ENCODE results near the gene HHATL. TPM values are rescaled to one million over a fixed set of nuclear protein-coding genes. Genes with fewer than 3 reads are reported as not detected.

The HHATL gene
- total RNA-seq, 1 donor from 2014 or later: not detected

DNA sequence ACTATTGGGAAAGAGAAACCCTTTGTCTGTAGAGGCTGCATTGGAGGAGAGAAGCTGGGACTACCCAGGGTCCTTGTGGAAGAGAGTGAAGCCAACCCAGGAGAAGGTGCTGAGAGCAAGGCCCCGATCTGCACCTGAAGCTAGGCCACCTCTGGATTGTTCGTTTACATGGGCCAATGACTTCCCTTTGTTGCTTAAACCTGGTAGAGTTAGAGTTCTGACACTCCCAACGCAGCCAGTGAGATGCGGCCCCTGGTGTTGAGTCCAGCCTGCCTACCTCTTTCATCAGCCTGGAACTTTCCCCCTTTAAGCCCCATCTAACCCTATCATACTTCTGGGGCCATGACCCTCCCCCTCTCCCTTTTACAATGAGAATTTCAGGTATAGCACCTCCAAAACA lies 39.7 kb upstream of the HHATL start:
- intact Hi-C loops (cut with micrococcal nuclease): loop anchor here (5.0 kb wide), 2 partner anchors 80 to 180 kb away; no protein-coding TSS in a partner anchor
- DNase-seq (ENCODE audit: low spot score): peak; percentile 1
- H3K27me3 Mint-ChIP-seq (ENCODE audit: low read depth): no peaks in the 10 kb centered on the region

DNA sequence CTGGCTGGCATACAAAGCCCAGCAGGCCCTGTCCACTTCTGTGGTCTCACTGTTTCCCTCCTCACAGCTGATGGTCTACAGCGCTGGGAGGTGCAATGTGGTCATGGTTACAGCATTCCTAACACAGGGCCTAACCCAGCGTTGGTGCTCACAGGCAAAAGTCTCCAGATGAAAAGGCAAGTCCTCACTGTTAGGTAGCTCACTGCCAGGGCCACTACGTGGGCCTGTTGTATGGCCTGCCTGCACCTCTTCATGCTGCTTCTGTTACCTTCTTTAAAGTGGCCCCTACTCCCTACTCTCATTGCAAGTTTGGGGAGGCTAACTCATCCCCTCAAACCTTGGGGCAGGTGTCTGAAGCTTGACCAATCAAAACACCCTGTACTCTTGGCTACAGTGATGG lies 39.2 kb upstream of the HHATL start:
- Mint-ChIP-seq H3K9me3 (no peaks in the 10 kb centered on the region), H3K4me1 (ENCODE audit: low read depth) (peaks cover 4% of the 10 kb centered on the region), H3K27ac (no peak overlapping the region), H3K36me3 (ENCODE audit: low read depth) (no peaks in the 10 kb centered on the region), H3K4me3 (ENCODE audit: low read depth) (no peak overlapping the region), H3K27me3 (ENCODE audit: low read depth) (no peaks in the 10 kb centered on the region)
- intact Hi-C loops (cut with micrococcal nuclease): loop anchor here (5.0 kb wide), 2 partner anchors 79 to 179 kb away; no protein-coding TSS in a partner anchor
- DNase-seq (ENCODE audit: low spot score): no peak

More for the DNA sequence above, 39.7 kb upstream of the HHATL start:
- Mint-ChIP-seq H3K27ac (no peak overlapping the region), H3K36me3 (ENCODE audit: low read depth) (no peaks in the 10 kb centered on the region), H3K9me3 (no peaks in the 10 kb centered on the region), H3K4me3 (ENCODE audit: low read depth) (no peak overlapping the region), H3K4me1 (ENCODE audit: low read depth) (peaks cover 4% of the 10 kb centered on the region)

DNA sequence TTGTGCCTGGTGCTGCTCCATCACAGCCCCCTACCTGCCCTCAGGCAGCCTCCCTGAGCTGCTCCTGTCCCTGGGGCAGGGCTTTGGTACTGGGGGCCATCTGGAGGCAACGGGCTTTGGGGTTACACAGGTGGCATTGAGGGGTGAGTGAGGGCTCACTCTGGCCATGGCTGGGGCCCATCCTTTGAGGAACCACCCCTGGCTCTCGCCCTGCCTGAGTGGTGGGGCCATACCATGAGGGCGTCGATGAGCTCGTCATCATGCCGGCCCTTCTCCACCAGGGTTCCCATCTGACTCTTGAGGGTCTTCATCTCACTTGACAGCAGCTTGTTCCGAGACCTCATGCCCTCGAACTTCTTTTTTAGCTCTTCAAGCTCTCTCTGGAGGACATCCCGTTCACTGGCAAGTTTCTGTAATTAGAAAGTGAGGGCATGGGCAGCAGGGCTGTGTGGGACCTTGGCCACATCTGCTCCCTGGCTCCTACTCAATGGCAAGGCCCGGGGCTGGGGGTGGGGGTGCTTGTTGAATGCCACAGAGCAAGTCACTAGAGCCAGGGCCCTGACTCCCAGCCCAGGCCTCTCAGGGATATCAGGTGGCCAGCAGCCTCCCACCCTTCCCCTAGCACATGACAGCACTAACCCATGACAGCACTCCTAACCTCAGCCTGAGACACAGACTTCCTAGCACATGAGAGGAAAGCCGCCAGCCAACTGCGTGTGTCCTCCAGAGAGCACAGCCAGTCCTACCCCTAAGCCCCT lies 37.0 kb upstream of the HHATL start:
- intact Hi-C loops (cut with micrococcal nuclease): loop anchor here (5.0 kb wide), 2 partner anchors 77 to 177 kb away; no protein-coding TSS in a partner anchor
- H3K36me3 Mint-ChIP-seq (ENCODE audit: low read depth): no peaks in the 10 kb centered on the region
- H3K4me1 Mint-ChIP-seq (ENCODE audit: low read depth): peaks cover 4% of the 10 kb centered on the region
- no peak overlapping the region for H3K4me3 Mint-ChIP-seq (ENCODE audit: low read depth)
- no peak for DNase-seq (ENCODE audit: low spot score)
- no peaks in the 10 kb centered on the region for H3K9me3 Mint-ChIP-seq
- H3K27me3 Mint-ChIP-seq (ENCODE audit: low read depth): no peaks in the 10 kb centered on the region
- no peak overlapping the region for H3K27ac Mint-ChIP-seq

DNA sequence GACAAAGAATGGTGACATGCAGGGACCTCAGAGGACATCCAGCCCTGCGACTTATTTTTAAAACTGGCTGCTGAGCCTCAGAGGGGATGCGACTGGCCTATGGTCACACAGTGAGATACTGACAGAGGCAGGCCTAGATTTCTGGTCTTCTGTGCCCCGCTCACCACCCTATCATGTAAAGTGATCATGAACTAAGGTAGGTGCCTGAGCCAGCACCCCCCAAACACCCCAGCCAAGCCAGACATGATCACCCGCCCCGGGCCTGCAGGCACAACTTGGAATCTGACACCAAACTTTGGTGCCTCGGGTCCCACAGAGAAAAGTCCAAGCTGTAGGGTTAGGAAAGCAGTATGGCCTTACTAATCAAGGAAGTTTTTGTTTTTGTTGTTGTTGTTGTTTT lies 33.9 kb upstream of the HHATL start:
- H3K27me3 Mint-ChIP-seq (ENCODE audit: low read depth): no peaks in the 10 kb centered on the region
- no peak overlapping the region for H3K4me3 Mint-ChIP-seq (ENCODE audit: low read depth)
- H3K36me3 Mint-ChIP-seq (ENCODE audit: low read depth): no peaks in the 10 kb centered on the region
- H3K9me3 Mint-ChIP-seq: no peaks in the 10 kb centered on the region
- no peak for DNase-seq (ENCODE audit: low spot score)
- H3K27ac Mint-ChIP-seq: no peak overlapping the region
- H3K4me1 Mint-ChIP-seq (ENCODE audit: low read depth): no peaks in the 10 kb centered on the region
- intact Hi-C loops (cut with micrococcal nuclease): no loop called here

- Mint-ChIP-seq H3K4me1 (ENCODE audit: low read depth) (no peaks in the 10 kb centered on the region), H3K4me3 (ENCODE audit: low read depth) (no peak overlapping the region), H3K36me3 (ENCODE audit: low read depth) (no peaks in the 10 kb centered on the region), H3K27me3 (ENCODE audit: low read depth) (no peaks in the 10 kb centered on the region), H3K27ac (no peak overlapping the region), H3K9me3 (no peaks in the 10 kb centered on the region)
- intact Hi-C loops (cut with micrococcal nuclease): no loop called here
- no peak for DNase-seq (ENCODE audit: low spot score)
These were observed 33.5 kb upstream of the HHATL start for GRCh38 chr3:42736081-42736480.

DNA sequence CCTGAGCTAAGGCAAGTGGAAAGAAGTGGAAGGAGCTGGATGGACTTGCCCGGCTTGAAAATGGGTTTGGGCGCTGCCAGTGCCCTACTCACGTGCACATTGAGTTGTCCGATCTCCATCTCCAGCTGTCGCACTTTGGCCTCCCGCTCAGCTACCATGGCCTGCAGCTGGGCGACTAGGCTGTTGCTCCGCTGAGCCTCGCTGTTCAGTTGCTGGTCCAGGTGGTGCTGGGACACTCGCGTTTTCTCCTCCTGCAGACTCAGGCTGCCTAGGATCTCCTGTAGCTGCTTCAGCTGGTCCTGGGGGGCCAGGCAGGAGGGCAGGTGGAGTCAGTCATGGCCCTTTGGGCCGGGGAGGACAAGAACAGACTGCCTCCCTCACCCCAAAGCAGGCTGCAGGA lies 33.0 kb upstream of the HHATL start:
- Mint-ChIP-seq H3K36me3 (ENCODE audit: low read depth) (no peaks in the 10 kb centered on the region), H3K9me3 (no peaks in the 10 kb centered on the region)

GRCh38 chr3:42735019-42735418 lies 32.4 kb upstream of the HHATL start:
- no peaks in the 10 kb centered on the region for H3K36me3 Mint-ChIP-seq (ENCODE audit: low read depth)
- intact Hi-C loops (cut with micrococcal nuclease): no loop called here

More for the DNA sequence above, 33.0 kb upstream of the HHATL start:
- H3K27me3 Mint-ChIP-seq (ENCODE audit: low read depth): no peaks in the 10 kb centered on the region
- no peak overlapping the region for H3K4me3 Mint-ChIP-seq (ENCODE audit: low read depth)
- no peak overlapping the region for H3K27ac Mint-ChIP-seq
- no peak for DNase-seq (ENCODE audit: low spot score)
- H3K4me1 Mint-ChIP-seq (ENCODE audit: low read depth): no peaks in the 10 kb centered on the region
- intact Hi-C loops (cut with micrococcal nuclease): no loop called here

GRCh38 chr3:42734263-42734860 lies 31.8 kb upstream of the HHATL start:
- intact Hi-C loops (cut with micrococcal nuclease): no loop called here
- H3K4me1 Mint-ChIP-seq (ENCODE audit: low read depth): no peaks in the 10 kb centered on the region
- DNase-seq (ENCODE audit: low spot score): no peak
- H3K9me3 Mint-ChIP-seq: no peaks in the 10 kb centered on the region
- H3K27ac Mint-ChIP-seq: no peak overlapping the region
- peaks cover 1% of the 10 kb centered on the region for H3K27me3 Mint-ChIP-seq (ENCODE audit: low read depth)
- no peak overlapping the region for H3K4me3 Mint-ChIP-seq (ENCODE audit: low read depth)
- no peaks in the 10 kb centered on the region for H3K36me3 Mint-ChIP-seq (ENCODE audit: low read depth)

More at GRCh38 chr3:42735019-42735418, 32.4 kb upstream of the HHATL start:
- H3K4me1 Mint-ChIP-seq (ENCODE audit: low read depth): no peaks in the 10 kb centered on the region
- no peaks in the 10 kb centered on the region for H3K9me3 Mint-ChIP-seq
- no peaks in the 10 kb centered on the region for H3K27me3 Mint-ChIP-seq (ENCODE audit: low read depth)
- no peak overlapping the region for H3K27ac Mint-ChIP-seq
- no peak for DNase-seq (ENCODE audit: low spot score)
- H3K4me3 Mint-ChIP-seq (ENCODE audit: low read depth): no peak overlapping the region

DNA sequence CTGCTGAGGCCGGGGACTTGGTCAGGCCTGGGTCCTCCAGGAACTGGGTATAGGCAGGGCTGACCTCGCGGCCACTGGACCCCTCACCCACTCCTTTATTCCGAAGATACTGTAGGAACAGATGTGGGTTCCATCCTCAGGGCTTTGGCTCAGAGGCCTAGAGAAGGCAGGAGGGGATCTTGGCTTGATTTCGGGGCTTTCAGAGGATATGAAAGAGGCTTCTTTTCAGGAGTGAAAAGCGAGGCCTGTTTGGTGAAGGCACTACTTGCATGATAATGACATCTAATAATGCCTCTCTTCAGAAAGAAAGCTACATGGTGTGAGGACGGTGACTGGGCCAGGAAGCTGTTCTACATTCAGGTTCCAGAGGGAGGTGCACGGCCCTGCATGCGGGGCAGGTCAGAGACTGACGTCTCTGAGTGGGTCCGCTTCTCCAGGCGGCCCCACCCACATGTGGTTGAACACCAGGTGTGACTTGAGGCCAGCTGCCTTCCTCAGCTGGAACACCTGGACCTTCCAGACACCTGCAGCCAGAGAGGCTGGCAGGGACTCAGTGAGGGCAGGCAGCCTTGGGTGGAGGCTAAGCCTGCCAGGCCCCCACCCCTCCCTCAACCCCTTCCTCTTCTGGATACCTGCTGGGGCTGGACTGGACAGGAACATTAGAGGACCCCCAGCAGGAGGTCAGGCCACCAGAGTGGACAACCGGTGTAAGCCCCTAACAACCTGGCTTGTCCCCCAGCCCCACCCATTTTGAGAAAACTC lies 31.1 kb upstream of the HHATL start:
- DNase-seq (ENCODE audit: low spot score): no peak
- peaks cover 1% of the 10 kb centered on the region for H3K27me3 Mint-ChIP-seq (ENCODE audit: low read depth)
- no peaks in the 10 kb centered on the region for H3K9me3 Mint-ChIP-seq
- no peaks in the 10 kb centered on the region for H3K4me1 Mint-ChIP-seq (ENCODE audit: low read depth)
- no peak overlapping the region for H3K27ac Mint-ChIP-seq
- intact Hi-C loops (cut with micrococcal nuclease): no loop called here
- H3K36me3 Mint-ChIP-seq (ENCODE audit: low read depth): no peaks in the 10 kb centered on the region
- no peak overlapping the region for H3K4me3 Mint-ChIP-seq (ENCODE audit: low read depth)

DNA sequence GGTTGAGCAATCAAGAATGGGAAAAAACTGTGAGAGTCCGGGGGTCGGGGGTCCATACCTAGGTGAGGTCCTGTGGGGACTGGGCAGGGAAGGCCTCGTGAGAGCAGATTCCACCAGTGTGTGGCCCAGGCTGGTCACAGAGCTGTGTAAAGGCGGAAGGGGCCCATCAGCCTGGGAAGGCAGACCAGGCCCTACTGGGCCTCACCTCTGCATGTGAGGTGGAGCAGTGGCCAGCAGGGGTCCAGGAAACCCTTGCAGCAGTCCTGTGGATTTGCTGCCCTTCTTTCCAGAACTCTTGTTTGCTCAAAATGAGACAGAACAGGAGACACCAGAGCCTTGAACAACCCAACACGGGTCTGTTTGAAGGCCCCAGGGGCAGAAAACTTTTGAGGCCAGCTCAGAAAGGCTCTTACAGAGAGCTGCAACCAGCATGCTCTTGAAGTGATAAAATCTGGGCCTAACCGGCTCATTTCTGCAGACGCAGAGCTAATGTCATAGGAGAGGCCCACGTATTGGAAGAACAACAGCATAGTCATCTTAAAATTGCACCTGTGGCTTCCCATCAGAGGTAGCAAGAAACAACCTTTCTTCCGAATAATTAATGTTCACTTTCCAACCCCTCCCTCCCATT lies 30.3 kb upstream of the HHATL start:
- Mint-ChIP-seq H3K4me3 (ENCODE audit: low read depth) (no peak overlapping the region), H3K27me3 (ENCODE audit: low read depth) (peaks cover 3% of the 10 kb centered on the region), H3K4me1 (ENCODE audit: low read depth) (no peaks in the 10 kb centered on the region), H3K36me3 (ENCODE audit: low read depth) (no peaks in the 10 kb centered on the region), H3K9me3 (no peaks in the 10 kb centered on the region), H3K27ac (no peak overlapping the region)
- intact Hi-C loops (cut with micrococcal nuclease): no loop called here
- DNase-seq (ENCODE audit: low spot score): no peak

DNA sequence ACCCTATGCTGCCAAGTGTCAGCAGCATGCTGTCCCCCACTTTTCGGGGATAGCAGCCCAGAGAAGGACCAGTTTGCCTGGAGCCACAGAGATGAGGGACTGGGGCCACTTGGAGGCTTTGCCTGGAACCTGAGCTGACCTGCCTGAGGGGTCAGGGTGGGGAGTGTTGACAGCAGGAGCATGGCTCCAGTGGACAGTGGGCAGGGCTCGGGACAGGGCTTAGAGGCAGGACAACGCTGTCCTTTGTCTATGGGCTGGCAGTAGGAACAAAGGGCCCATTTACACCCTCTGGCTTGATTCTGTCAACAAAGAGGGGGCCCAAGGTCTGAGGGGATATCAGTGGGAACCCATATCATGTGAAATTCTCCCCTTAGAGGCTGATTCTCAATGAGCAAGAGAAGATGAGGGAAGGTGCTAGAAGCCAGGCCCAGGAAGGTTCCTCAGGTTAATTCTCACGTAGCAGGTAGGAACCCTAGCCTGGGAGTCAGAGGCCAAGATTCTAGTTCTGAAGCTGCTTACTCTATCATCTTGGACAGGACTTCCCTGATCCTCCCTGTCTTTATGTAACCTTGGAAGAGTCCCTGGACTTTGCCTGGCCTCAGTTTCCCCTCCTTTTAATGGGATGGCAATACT lies 29.7 kb upstream of the HHATL start:
- intact Hi-C loops (cut with micrococcal nuclease): no loop called here
- Mint-ChIP-seq H3K36me3 (ENCODE audit: low read depth) (no peaks in the 10 kb centered on the region), H3K9me3 (no peaks in the 10 kb centered on the region), H3K27ac (no peak overlapping the region), H3K4me1 (ENCODE audit: low read depth) (no peaks in the 10 kb centered on the region), H3K4me3 (ENCODE audit: low read depth) (no peak overlapping the region), H3K27me3 (ENCODE audit: low read depth) (peaks cover 6% of the 10 kb centered on the region)
- DNase-seq (ENCODE audit: low spot score): no peak

- H3K27ac Mint-ChIP-seq: no peak overlapping the region
- intact Hi-C loops (cut with micrococcal nuclease): no loop called here
- DNase-seq (ENCODE audit: low spot score): no peak
These were observed 29.0 kb upstream of the HHATL start for GRCh38 chr3:42731476-42732195.

More at GRCh38 chr3:42731476-42732195, 29.0 kb upstream of the HHATL start:
- H3K27me3 Mint-ChIP-seq (ENCODE audit: low read depth): peaks cover 6% of the 10 kb centered on the region
- H3K36me3 Mint-ChIP-seq (ENCODE audit: low read depth): no peaks in the 10 kb centered on the region
- no peaks in the 10 kb centered on the region for H3K9me3 Mint-ChIP-seq
- H3K4me1 Mint-ChIP-seq (ENCODE audit: low read depth): no peaks in the 10 kb centered on the region
- no peak overlapping the region for H3K4me3 Mint-ChIP-seq (ENCODE audit: low read depth)
